ENCODE data around the gene PPP3CA.

The PPP3CA gene

GRCh38 chr4:101171747-101172146 lies 175.6 kb downstream of the PPP3CA start:
- no peak for DNase-seq

- DNase-seq, result peak; percentile 37
These were observed 178.0 kb downstream of the PPP3CA start for GRCh38 chr4:101169044-101170014.

DNA sequence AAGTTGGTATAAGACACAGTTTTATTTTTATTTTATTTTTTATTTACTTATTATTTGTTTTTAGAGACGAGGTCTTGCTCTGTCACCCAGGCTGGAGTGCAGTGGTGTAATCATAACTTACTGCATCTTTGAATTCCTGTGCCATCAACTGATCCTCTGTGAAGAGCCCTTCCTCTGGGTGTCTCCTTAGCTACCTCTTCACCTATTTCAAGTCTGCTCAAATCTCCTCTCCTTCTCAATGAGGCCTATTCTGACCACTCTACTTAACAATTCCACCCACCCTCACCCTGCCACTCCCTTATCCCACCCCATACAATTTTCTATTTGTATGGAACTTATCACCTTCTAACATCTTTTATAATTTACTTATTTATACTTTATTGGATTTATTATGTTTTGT lies 183.4 kb downstream of the PPP3CA start:
- no peak for DNase-seq

DNA sequence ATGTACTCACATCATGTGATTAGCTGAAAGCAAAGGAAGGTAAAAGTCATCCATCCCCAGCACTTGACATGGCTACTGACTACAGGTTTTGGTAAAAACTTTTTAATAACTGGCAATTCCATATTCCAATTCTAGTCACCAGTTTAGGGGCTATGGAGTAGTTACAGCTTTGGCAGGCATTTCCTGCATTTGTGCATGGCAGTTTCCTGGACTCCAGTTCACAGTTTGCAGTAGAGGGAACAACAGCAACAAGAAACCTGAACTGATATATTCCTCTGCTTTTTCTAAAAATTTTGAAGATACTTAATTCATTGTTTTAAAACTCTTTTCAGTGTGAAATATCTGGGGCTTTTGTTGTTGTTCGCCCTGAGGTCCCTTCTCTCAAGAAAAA lies 184.3 kb downstream of the PPP3CA start:
- no peak for DNase-seq

- DNase-seq, result no peak
These were observed 186.3 kb downstream of the PPP3CA start for GRCh38 chr4:101160792-101161592.

GRCh38 chr4:101158507-101158906 lies 188.8 kb downstream of the PPP3CA start:
- DNase-seq, result no peak

DNA sequence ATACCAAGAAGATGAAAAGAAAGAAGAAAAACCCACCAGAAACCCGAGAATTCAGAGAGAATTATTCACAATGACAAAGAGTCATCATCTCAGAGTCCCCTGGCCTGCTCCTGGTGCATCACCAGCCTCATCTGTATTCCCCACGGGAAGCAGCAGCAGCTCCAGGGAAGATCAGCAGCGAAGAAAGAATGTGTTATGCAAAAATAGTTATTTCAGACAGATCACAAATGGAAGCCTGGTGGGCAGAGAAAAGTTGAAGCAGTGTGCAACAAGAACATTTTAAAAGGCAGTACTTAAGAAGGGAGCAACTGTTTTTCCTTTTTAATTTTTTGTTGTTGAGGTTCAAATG lies 189.2 kb downstream of the PPP3CA start:
- DNase-seq, result no peak

- no peak for DNase-seq
These were observed 189.8 kb downstream of the PPP3CA start for GRCh38 chr4:101157415-101158133.

DNA sequence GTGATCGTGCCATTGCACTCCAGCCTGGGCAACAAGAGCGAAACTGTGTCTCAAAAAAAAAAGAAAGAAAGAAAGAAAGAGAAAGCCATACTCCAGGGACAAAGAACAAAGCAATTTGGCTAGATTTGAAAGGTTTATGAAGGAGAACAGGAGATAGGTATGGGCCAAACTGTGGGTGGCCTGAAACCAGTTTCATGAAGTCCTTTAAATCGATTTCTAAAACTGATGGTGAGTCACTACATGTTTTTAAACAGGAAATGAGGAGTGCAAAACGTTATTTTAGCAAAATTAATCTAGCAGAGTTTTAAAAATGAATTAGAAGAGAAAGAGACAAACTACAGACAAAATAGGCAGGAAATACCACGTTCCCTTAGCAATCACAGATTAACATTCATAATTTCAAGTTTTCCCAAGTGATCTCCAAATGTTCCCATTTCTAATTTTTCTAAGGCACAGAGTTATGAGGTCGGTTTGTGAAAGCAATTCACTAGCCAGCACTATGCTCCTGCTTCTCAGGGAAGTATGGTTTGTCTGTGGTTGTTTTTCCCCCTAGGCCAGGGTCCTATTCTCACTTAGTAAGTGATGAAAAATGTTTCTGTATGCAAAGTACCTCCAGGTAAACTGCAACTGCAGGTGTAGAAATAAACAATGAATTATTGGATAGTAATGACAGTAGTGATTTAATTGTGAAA lies 190.6 kb downstream of the PPP3CA start:
- no peak for DNase-seq

DNA sequence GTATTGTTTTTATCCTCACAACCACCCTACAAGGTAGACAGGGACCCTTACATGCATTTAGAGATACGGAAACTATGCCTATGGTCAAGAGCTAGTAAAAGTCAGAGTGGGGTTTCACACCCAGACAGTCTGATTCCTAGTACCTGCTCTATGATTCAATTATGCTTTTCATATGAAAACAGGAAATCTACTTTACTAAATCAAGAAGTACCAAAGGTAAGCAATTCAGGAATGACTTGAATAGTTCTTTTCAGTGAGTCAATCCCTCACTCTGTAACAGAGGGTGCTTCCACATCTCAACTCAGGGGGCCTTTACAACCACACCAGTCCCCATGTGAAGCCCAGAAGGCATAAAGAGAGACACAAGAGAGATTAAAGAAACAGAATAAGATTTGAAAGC lies 191.4 kb downstream of the PPP3CA start:
- no peak for DNase-seq

DNA sequence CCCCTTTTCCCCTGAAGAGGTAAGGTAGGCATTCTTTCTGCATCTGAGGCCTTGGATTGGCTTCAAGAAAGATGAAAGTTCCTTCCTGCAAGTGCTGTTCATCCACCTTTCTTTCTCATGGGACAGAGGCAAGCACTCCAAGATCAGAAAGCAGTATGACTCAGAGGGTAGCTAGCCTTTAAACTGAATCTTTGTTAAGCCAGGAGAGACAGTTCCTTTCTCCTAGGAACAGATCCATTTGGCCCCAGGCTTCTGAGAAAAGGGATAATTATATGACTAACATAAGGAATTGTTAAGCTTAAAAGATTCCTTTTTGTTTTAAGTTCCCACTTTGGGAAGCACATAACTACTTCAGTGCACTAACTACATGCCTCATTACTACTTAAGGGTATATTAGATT lies 192.0 kb downstream of the PPP3CA start:
- no peak for DNase-seq

DNA sequence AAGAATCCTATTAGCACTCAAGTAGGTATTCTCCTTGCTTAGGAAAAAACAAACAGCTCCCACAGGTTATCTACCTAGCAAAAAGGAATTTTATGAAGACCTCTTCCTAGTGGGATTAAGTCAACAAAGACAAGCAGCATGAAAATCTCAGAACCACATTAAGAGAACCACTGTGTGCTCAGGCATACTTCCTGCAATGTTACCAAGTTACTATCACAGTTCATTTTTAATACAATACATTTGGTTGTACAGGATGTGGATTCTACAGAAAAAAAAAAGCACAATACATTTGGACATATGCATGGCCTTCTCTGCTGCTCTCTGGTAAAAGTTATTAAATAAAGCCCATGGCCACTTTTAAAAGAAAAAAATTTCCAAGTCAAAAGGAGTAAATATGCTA lies 193.7 kb downstream of the PPP3CA start:
- DNase-seq, result no peak

DNA sequence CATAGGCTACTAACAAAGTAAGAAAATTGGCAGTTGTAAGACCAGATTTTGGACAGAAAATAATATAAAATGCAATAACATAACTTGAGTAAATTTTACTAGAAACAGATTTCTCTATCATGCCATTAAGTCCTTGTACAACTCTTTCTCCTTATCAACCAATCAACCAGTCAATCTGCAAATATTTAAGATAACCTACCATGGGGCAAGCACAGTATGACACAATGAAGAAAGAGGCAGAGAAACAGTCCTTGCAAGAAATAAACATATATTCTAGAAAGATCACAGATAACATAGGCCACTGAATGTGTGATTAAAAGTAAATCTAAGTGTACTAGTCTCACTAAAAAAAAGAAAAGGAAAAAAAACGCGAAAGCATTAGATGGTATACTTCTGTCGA lies 194.8 kb downstream of the PPP3CA start:
- DNase-seq, result no peak

- no peak for DNase-seq
These were observed 198.8 kb downstream of the PPP3CA start for GRCh38 chr4:101148551-101148950.

DNA sequence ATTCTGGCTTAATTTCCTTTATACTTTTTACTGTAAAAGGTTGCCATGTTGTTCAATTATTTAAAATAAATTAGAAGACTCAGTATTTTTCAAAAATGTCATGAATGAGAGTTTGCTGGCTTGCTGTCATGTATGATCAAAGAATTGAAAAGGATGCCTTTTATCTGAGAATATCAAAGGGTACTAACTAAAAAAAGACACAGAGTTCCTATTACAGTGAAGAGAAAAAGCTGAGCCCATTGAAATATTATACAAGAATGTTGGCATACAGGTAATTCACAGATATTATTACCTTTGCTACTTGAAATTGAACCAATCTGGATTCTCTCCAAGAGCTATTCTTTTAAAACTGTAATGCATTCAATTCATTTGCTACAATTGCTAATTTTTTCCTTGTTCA lies 200.0 kb downstream of the PPP3CA start:
- DNase-seq, result no peak

- no peak for DNase-seq
These were observed 202.3 kb downstream of the PPP3CA start for GRCh38 chr4:101145021-101145420.

DNA sequence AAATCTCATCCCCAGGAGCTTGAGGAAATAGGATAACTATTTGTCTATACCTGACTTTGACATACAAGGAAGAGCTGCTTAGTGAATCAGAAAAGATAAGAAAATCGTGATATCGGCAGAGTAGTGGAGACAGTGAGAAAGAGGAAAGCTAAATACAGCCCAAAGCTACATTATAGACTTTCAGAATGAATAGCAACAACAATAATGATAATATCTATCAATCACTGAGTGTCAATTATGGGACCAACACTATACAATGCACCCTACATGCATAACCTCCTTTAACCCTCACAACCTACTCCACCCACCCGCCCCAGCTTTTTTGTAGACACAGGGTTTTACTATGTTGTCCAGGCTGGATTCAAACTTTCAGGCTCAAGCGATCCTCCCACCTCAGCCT lies 205.1 kb downstream of the PPP3CA start:
- no peak for DNase-seq

- no peak for DNase-seq
These were observed 205.5 kb downstream of the PPP3CA start for GRCh38 chr4:101141855-101142254.

DNA sequence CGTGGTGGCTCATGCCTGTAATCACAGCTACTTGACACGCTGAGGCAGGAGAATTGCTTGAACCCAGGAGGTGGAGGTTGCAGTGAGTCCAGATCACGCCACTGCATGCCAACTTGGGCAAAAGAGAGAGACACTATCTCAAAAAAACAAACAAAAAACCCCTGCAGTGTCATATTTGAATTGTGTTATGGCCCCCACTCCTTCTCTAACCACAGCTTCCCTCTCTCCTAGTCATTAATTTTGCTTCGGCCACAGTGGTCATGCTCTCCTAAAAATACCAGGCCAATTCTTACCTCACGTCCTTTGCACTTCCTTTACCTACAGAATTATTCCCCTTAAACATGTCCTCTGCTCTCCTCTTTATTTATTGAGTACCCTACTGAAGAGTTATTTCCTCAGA lies 206.1 kb downstream of the PPP3CA start:
- no peak for DNase-seq

DNA sequence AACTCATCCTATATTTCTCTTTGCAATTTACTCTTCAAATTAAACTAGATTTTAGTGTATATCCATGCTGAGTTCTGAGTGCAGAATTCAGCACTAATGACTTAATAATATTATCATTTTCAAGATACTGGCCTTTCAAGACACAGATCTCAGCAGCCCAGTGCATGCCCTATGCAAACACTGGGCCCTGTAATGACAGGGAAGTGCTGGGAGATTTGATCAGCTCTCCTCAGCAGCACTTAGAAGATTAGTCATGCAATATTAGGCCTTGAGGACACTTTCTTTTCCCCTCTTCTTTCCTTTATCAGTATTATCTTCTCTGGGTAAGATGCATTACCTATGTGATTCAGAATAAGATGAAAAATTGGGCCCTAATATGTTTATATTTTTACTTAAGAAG lies 207.1 kb downstream of the PPP3CA start:
- DNase-seq, result no peak

- DNase-seq, result no peak
These were observed 210.7 kb downstream of the PPP3CA start for GRCh38 chr4:101136373-101137370.

All from activated CD4-positive, alpha-beta T cell treated with anti-CD3 and anti-CD28 coated beads, Interleukin-2, amount 50 U/mL, for 1 hour (primary cell).